ENCODE data around the gene WSB1.

The WSB1 gene

DNA sequence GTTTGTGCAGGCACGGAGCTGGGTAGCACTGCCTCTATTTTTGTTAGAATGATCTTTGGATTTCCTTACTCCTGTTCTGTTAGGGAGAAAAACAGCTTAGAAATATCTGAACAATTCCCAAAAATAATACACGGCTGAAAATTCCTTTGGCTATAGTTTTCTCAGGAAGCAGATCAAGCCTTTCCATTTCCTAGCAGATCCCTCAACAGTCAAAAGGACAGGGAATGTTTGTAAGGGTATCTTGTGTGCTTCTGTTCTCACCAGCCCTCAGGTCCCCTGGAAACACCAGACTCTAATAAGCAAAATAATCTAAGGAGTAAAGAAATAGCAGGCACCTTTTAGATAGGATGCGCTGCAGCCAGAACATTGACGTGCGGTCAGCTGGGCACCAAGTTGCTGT, 30.5 kb upstream of the WSB1 start:
- H3K4me1 ChIP-seq (ENCODE audit: insufficient read depth, low read length, poor library complexity, severe bottlenecking): no peaks in the 10 kb centered on the region
- no peak overlapping the region for H2AFZ ChIP-seq (ENCODE audit: low read length)
- H3K27me3 ChIP-seq (ENCODE audit: insufficient read depth, low read length, poor library complexity, severe bottlenecking): no peaks in the 10 kb centered on the region
- no peak for TF ChIP-seq EZH2phosphoT487 (IDR thresholded peaks at IDR 0.05; ENCODE audit: borderline replicate concordance)
- TF ChIP-seq, protein P1, sequence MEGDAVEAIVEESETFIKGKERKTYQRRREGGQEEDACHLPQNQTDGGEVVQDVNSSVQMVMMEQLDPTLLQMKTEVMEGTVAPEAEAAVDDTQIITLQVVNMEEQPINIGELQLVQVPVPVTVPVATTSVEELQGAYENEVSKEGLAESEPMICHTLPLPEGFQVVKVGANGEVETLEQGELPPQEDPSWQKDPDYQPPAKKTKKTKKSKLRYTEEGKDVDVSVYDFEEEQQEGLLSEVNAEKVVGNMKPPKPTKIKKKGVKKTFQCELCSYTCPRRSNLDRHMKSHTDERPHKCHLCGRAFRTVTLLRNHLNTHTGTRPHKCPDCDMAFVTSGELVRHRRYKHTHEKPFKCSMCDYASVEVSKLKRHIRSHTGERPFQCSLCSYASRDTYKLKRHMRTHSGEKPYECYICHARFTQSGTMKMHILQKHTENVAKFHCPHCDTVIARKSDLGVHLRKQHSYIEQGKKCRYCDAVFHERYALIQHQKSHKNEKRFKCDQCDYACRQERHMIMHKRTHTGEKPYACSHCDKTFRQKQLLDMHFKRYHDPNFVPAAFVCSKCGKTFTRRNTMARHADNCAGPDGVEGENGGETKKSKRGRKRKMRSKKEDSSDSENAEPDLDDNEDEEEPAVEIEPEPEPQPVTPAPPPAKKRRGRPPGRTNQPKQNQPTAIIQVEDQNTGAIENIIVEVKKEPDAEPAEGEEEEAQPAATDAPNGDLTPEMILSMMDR (conservative IDR thresholded peaks at IDR 0.05; ENCODE audit: low read length): no peak
- no peaks in the 10 kb centered on the region for H3K9me2 ChIP-seq (replicated peaks; ENCODE audit: low read depth, low read length)
- H3K4me3 ChIP-seq (ENCODE audit: low read length, poor library complexity, severe bottlenecking): no peak overlapping the region
- H3F3A ChIP-seq (ENCODE audit: low read depth): no peaks in the 10 kb centered on the region
- H3K36me3 ChIP-seq (ENCODE audit: insufficient read depth, low read length): no peaks in the 10 kb centered on the region
- no peak overlapping the region for H3K4me2 ChIP-seq (ENCODE audit: low read depth, low read length, poor library complexity, severe bottlenecking)
- H3K9ac ChIP-seq (ENCODE audit: low read depth, low read length, poor library complexity, severe bottlenecking): no peak overlapping the region
- no peaks in the 10 kb centered on the region for H4K20me1 ChIP-seq (ENCODE audit: insufficient read depth, low read length, poor library complexity, severe bottlenecking)
- H3K79me2 ChIP-seq (ENCODE audit: insufficient read depth, low read length): no peaks in the 10 kb centered on the region
- no peaks in the 10 kb centered on the region for H3K9me3 ChIP-seq (ENCODE audit: insufficient read depth, low read depth, low read length)

DNA sequence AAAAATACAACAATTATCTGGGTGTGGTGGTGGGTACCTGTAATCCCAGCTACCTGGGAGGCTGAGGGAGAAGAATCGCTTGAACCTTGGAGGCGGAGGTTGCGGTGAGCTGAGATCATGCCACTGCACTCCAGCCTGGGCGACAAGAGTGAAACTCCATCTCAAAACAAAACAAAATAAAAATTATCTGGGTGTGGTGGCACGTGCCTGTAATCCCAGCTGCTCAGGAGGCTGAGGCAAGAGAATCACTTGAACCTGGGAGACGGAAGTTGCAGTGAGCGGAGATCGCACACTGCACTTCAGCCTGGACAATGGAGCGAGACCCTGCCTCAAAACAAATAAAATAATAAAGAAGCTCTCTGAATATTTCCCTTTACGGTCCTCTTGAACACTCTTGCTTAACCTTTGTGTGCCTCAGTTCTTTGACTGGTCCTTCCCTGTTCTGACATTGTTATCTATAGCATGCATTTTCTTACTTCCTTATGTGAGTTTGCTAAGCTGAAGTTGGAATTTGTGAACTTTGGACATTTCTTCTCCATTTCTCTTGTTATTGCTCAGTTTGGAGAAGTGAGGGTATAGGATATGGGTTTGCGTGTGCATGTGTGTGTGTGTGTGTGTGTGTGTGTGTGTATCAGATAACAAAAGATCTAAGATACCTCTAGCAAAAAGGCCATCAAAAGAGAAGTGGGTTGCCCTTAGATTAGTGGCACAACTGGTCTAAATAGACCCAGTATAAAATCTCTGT, 29.7 kb upstream of the WSB1 start:
- Histone ChIP-seq H3K9ac (ENCODE audit: low read depth, low read length, poor library complexity, severe bottlenecking) (no peak overlapping the region), H3F3A (ENCODE audit: low read depth) (no peaks in the 10 kb centered on the region), H3K36me3 (ENCODE audit: insufficient read depth, low read length) (no peaks in the 10 kb centered on the region), H3K4me2 (ENCODE audit: low read depth, low read length, poor library complexity, severe bottlenecking) (no peak overlapping the region), H3K27me3 (ENCODE audit: insufficient read depth, low read length, poor library complexity, severe bottlenecking) (no peaks in the 10 kb centered on the region), H3K9me2 (replicated peaks; ENCODE audit: low read depth, low read length) (no peaks in the 10 kb centered on the region), H4K20me1 (ENCODE audit: insufficient read depth, low read length, poor library complexity, severe bottlenecking) (no peaks in the 10 kb centered on the region), H2AFZ (ENCODE audit: low read length) (no peak overlapping the region), H3K9me3 (ENCODE audit: insufficient read depth, low read depth, low read length) (no peaks in the 10 kb centered on the region), H3K4me1 (ENCODE audit: insufficient read depth, low read length, poor library complexity, severe bottlenecking) (no peaks in the 10 kb centered on the region), H3K4me3 (ENCODE audit: low read length, poor library complexity, severe bottlenecking) (no peak overlapping the region), H3K79me2 (ENCODE audit: insufficient read depth, low read length) (no peaks in the 10 kb centered on the region)
- TF ChIP-seq EZH2phosphoT487 (IDR thresholded peaks at IDR 0.05; ENCODE audit: borderline replicate concordance): no peak
- TF ChIP-seq, protein P1 (conservative IDR thresholded peaks at IDR 0.05; ENCODE audit: low read length): no peak

DNA sequence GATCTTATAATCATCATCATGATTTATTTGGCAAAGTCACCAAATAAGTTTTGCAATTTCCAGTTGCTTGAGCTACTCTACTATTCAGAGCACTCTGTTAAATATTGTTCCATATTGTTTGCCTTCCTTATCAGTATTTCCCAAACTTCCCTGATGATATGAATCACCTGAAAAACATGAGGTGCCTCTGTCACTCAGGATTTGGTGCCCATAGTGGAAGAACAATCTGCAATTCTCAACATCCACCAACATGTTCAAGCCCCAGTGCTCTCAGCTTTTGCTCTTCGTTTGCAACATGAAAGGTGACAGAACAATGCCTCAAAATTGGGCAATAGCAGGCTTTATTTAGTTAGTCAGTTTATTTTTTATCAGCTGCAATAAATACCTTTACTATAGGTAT, 28.6 kb upstream of the WSB1 start:
- Histone ChIP-seq H3F3A (ENCODE audit: low read depth) (no peaks in the 10 kb centered on the region), H3K36me3 (ENCODE audit: insufficient read depth, low read length) (no peaks in the 10 kb centered on the region), H3K9me3 (ENCODE audit: insufficient read depth, low read depth, low read length) (no peaks in the 10 kb centered on the region), H2AFZ (ENCODE audit: low read length) (no peak overlapping the region), H3K79me2 (ENCODE audit: insufficient read depth, low read length) (no peaks in the 10 kb centered on the region), H3K4me2 (ENCODE audit: low read depth, low read length, poor library complexity, severe bottlenecking) (no peak overlapping the region), H4K20me1 (ENCODE audit: insufficient read depth, low read length, poor library complexity, severe bottlenecking) (no peaks in the 10 kb centered on the region), H3K4me3 (ENCODE audit: low read length, poor library complexity, severe bottlenecking) (no peak overlapping the region), H3K27me3 (ENCODE audit: insufficient read depth, low read length, poor library complexity, severe bottlenecking) (no peaks in the 10 kb centered on the region), H3K4me1 (ENCODE audit: insufficient read depth, low read length, poor library complexity, severe bottlenecking) (no peaks in the 10 kb centered on the region), H3K9me2 (replicated peaks; ENCODE audit: low read depth, low read length) (no peaks in the 10 kb centered on the region), H3K9ac (ENCODE audit: low read depth, low read length, poor library complexity, severe bottlenecking) (no peak overlapping the region)
- TF ChIP-seq EZH2phosphoT487 (IDR thresholded peaks at IDR 0.05; ENCODE audit: borderline replicate concordance): no peak
- TF ChIP-seq, protein P1 (conservative IDR thresholded peaks at IDR 0.05; ENCODE audit: low read length): no peak
